K562 (cell line): ENCODE measurements around the gene HELZ.

Experiments used
- CBX5 ChIP-seq: IDR thresholded peaks from 2 replicates; pipeline ENCODE4 v1.6.1; 2014; ENCODE audit warnings: low read depth, borderline replicate concordance
- KAT2B ChIP-seq: IDR thresholded peaks from one replicate; pipeline ENCODE4 v1.6.1; 2012; ENCODE audit warnings: low read depth, mild to moderate bottlenecking, control low read depth, inconsistent platforms, low read length, moderate library complexity
- POLR3G ChIP-seq: IDR thresholded peaks from 2 replicates; pipeline ENCODE4 v1.6.1; 2011; ENCODE audit not compliant: insufficient read length, insufficient replicate concordance; ENCODE audit errors: extremely low read depth
- SNRNP70 ChIP-seq: fragments of 200-400 bp; formaldehyde crosslinking; optimal IDR thresholded peaks from 2 replicates; pipeline ENCODE3; 2017; ENCODE audit warnings: low read depth, low read length
- SRF ChIP-seq, 2 experiments: fragments of 250-450, 450-650 bp in 1 of 2; sonication (Bioruptor Pico) in 1 of 2; sonication (generic) in 1 of 2; formaldehyde crosslinking; IDR thresholded peaks; 2 replicates each; pipeline versions ENCODE4 v1.5.0 to v1.5.1; 2020 to 2022; ENCODE audit warnings: mild to moderate bottlenecking in 1 of 2, missing genetic modification reagents in 1 of 2
- TEAD1 ChIP-seq, 2 experiments: fragments of 450-650 bp in 1 of 2; sonication (generic) in 1 of 2; formaldehyde crosslinking; IDR thresholded peaks; 2 replicates each; pipeline versions ENCODE4 v1.4.0 to v1.8.0; 2020 to 2022; ENCODE audit warnings: mild to moderate bottlenecking in 2 of 2, missing genetic modification reagents in 1 of 2
- U2AF1 ChIP-seq: fragments of 200-400 bp; formaldehyde crosslinking; optimal IDR thresholded peaks from 2 replicates; pipeline ENCODE3; 2017; ENCODE audit warnings: mild to moderate bottlenecking, low read depth, low read length, moderate library complexity
- ZC3H11A ChIP-seq: IDR thresholded peaks from 2 replicates; pipeline ENCODE4 v1.6.1; 2012; ENCODE audit warnings: low read depth, low read length, improper control_type of control experiment
- ZNF263 ChIP-seq: sonication (generic); formaldehyde crosslinking; IDR thresholded peaks from 2 replicates; pipeline ENCODE4 v1.8.0; 2022; ENCODE audit warnings: mild to moderate bottlenecking, missing genetic modification reagents, borderline replicate concordance
- ZNF707 ChIP-seq: fragments of 250-450 bp; sonication (Bioruptor Pico); conservative IDR thresholded peaks from 2 replicates; pipeline ENCODE4 v1.8.0; 2022; ENCODE audit warnings: inconsistent platforms, mild to moderate bottlenecking, moderate library complexity
- ZNF780A ChIP-seq: fragments of 250-450 bp; sonication (Bioruptor Pico); IDR thresholded peaks from 2 replicates; pipeline ENCODE4 v1.5.0; 2021; ENCODE audit warnings: mild to moderate bottlenecking

DNA sequence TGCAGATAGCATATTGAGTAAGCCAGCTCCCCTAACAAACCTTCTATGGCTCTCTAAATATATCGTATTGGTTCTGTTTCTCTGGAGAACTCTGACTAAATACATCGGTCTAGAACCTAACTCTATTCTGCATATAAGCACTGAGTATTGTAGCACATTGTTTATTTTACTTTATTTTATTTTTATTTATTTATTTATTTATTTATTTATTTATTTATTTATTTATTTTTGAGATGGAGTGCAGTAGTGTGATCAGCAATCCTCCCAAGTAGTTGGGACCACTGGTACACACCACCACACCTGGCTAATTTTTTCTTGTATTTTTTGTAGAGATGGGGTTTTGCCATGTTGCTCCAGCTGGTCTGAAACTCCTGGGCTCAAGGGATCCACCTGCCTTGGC is 28.9 kb upstream of the HELZ start:
- TF ChIP-seq KAT2B (no peak), TEAD1 (CRISPR knock-in tag; IDR thresholded peaks at IDR 0.05) (no peak), SNRNP70 (no peak), ZC3H11A (no peak), U2AF1 (no peak), ZNF263 (CRISPR knock-in tag) (no peak), CBX5 (no peak), ZNF707 (no peak), SRF (CRISPR knock-in tag; IDR thresholded peaks at IDR 0.05) (no peak), ZNF780A (CRISPR knock-in tag) (no peak), POLR3G (no peak)
